Tibial nerve (tissue), 3 donors: ENCODE data around the gene CRB2.

Source experiments
- EP300 ChIP-seq, 2 donors: sonication (generic); formaldehyde crosslinking; IDR thresholded peaks; one replicate each; pipeline ENCODE4 v1.6.1; 2017; ENCODE audit warnings: antibody characterized with exemption in 2 of 2, mild to moderate bottlenecking in 1 of 2
- POLR2A ChIP-seq, 2 donors: fragments of 450-650 bp; IDR thresholded peaks; one replicate each; pipeline ENCODE4 v1.6.1; 2017; ENCODE audit warnings: antibody characterized with exemption in 2 of 2, mild to moderate bottlenecking in 2 of 2, moderate library complexity in 2 of 2

DNA sequence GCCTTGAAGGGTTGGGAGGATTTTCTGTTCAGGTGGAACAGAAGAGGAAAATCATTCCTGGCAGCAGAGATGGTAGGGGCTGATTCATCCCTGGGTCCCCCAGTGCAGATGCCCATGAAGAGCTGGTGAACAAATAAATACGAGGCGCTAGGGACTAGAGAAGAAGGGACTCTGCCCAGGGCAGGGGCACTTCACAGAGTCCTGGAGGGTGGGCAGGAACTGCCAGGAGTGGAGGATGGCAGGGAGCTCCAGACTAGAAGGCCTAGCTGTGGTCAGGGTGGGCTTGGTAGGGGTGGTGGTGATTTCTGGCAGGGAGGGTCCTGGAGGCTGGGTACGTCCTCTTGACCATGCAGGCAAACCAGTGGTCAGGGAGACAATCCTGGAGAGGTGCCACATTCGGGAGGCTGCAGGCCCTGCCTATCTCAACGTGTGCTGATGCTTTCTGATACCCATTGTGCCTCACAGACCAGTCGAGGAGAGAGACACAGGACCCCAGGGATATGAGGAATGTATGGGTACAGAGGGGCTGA lies 69.9 kb downstream of the CRB2 start:
- TF ChIP-seq POLR2A (IDR thresholded peaks at IDR 0.05) = no peak
- TF ChIP-seq EP300 (IDR thresholded peaks at IDR 0.05) = no peak
